CD4-positive, alpha-beta T cell treated with Interleukin-4 for 4 hours (primary cell): ENCODE measurements around the gene SRP54.
"Not testable (repeated sequence)": the region's sequence is repeated elsewhere in the genome, so short reads cannot be mapped to it uniquely, and the experiment has no call there.

ENCODE experiments used
- DNase-seq: peaks from one replicate; pipeline ENCODE4 v3.0.0-alpha.2; 2020

The SRP54 gene

GRCh38 chr14:34985740-34986139 lies 2.9 kb downstream of the SRP54 start:
- DNase-seq = no peak

- DNase-seq = no peak
Measured at GRCh38 chr14:34987180-34987579, 4.4 kb downstream of the SRP54 start.

- no peak for DNase-seq
Measured at GRCh38 chr14:34989762-34990161, 7.0 kb downstream of the SRP54 start.

DNA sequence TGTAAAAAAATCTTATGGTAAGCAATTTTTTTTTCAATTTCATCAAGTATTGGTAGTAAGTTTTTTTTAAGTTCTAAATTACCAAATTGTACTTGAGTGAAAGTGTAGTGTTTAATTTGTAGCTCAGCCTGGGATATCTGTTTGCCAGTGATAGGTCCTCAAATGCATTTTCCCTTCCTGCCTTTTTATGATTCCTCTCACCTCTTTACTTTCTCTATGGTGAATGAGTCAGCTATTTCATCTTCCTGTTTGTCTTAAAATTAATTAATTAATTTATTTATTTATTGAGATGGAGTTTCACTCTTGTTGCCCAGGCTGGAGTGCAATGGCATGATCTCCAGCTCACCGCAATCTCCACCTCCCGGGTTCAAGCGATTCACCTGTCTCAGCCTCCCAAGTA lies 10.6 kb downstream of the SRP54 start:
- no peak for DNase-seq

GRCh38 chr14:34994668-34995067 lies 11.9 kb downstream of the SRP54 start:
- no peak for DNase-seq

DNA sequence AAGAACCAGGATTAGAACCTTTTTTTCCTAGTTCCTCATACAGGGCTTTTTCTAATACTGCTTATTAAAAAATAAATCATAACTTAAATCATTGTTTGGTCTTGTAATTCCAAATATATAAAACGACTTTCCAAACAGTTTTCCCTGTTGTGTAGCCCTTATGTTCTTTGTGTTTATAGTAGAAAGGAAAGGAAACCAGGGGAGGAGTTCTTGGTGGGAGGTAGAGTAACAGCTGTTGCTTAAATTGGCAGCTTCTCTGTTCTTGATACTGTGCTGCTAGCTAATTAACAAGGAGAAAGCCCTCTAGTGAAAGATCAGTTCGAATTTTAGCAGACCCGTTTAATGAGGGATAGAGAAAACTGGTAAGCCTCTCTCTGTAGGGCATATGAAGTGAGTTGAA lies 15.0 kb downstream of the SRP54 start:
- no peak for DNase-seq

DNA sequence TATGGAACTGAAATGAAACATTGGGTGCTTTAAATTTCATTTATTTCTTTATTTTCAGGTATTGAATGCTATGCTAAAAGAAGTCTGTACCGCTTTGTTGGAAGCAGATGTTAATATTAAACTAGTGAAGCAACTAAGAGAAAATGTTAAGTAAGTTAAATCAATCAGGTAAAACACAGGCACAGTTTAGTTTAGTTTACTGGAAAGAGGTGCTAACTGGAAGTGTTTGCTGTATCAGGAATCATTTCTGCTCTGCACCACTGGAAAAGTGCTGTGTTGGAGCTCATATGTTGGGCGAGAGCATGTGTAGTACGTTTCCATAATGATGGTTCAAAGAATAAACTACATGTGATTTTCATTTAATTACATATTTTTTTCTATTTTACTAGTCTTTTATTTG lies 16.7 kb downstream of the SRP54 start:
- DNase-seq = no peak

- no peak for DNase-seq
Measured at GRCh38 chr14:35001621-35002020, 18.8 kb downstream of the SRP54 start.

GRCh38 chr14:35004839-35005238 lies 22.0 kb downstream of the SRP54 start:
- DNase-seq = no peak

GRCh38 chr14:35016568-35016967 lies 33.8 kb downstream of the SRP54 start:
- no peak for DNase-seq

- DNase-seq = no peak
Measured at GRCh38 chr14:35020713-35021112, 37.9 kb downstream of the SRP54 start.

DNA sequence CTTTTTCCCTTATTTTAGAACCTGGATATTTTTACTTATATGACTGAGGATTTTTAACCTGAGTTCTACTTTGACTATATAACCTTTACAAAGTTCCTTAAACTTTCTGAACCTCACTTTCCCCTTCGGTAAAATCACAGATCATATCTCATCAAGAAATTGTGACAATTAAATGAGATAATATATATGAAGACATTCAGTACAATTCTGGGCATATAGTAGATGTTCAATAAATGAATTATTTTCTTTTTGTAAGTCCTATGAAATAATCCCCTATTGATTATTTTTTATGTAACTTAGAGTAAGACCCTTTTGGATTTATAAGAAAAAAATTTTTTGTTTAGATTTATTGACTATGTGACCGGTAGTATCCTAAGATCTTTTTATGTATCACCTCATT lies 45.6 kb downstream of the SRP54 start:
- no peak for DNase-seq

GRCh38 chr14:35032562-35032961 lies 49.8 kb downstream of the SRP54 start:
- no peak for DNase-seq

DNA sequence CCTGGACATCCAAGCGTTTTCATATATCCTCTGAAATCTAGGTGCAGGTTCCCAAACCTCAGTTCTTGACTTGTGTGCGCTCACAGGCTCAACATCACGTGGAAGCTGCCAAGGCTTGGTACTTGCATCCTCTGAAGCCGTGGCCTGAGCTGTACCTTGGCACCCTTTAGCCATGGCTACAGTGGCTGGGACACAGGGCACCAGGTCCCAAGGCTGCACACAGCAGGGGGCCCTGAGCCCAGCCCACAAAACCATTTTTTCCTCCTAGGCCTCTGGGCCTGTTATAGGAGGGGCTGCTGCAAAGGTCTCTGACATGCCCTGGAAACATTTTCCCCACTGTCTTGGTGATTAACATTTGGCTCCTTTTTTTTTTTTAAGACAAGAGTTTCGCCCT lies 51.6 kb downstream of the SRP54 start:
- no peak for DNase-seq

GRCh38 chr14:35034944-35035554 lies 52.3 kb downstream of the SRP54 start:
- DNase-seq = not testable (repeated sequence)

GRCh38 chr14:35038312-35038711 lies 55.5 kb downstream of the SRP54 start:
- not testable (repeated sequence) for DNase-seq

DNA sequence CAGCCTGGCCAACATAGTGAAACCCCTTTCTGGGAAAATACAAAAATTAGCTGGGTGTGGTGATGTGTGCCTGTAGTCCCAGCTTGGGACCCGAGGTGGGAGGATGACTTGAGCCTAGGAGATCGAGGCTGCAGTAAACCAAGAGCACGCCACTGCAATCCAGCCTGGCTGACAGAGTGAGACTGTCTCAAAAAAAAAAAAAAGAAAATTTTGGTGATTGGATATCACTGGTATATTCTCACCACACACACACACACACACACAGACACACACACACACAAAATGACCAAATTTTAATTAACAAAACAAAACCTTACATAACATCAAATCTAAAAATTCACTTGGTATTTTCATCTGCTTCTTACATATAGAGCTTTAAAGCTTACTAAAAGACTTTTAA lies 59.8 kb downstream of the SRP54 start:
- no peak for DNase-seq

GRCh38 chr14:35043046-35043445 lies 60.3 kb downstream of the SRP54 start:
- no peak for DNase-seq

- no peak for DNase-seq
Measured at GRCh38 chr14:35044939-35045797, 62.4 kb downstream of the SRP54 start.

- no peak for DNase-seq
Measured at GRCh38 chr14:35045798-35046047, 62.9 kb downstream of the SRP54 start.

DNA sequence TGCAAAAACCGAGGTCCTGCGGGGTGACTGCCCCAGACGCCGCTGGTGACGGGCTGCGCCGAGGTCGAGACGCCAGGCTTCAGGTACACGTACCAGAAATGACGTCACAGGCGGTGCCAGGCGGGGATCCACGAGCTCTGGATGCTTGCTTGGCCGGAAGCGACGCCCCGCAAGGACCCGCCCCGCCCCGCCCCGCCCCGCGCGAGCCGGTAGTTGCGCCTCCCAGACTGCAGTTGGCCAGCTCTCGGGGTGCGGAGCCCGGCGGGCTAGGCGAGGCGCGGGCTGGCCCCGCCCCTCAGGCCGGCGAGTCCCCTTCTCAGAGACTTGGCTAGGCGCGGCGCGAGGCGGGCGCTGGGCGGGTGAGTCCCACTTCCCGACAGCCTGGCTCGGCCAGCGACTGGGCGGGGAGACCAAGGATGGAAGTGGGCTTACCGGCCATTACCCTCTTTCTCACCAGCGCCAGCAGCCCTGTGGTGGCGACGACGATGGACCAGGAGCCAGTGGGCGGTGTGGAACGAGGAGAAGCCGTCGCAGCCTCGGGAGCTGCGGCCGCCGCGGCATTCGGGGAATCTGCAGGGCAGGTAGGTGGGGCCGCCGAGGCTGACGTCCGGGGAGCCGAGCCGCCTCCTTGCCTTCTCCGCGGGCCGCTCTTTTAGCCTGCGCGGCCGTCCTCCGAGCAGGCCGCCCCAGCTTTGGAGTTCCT lies 63.4 kb downstream of the SRP54 start, which contains the start of gene FAM177A1:
Gene FAM177A1 (plus strand): TSS at position 225 of the 703 bp plus-strand sequence. CDS start 192 bp downstream, at position 417.
- DNase-seq = peak; percentile 98

GRCh38 chr14:35046751-35047536 lies 64.2 kb downstream of the SRP54 start:
- DNase-seq = peak; percentile 46

GRCh38 chr14:35047976-35048513 lies 65.3 kb downstream of the SRP54 start:
- DNase-seq = no peak
